H1 (cell line): Measurements from ENCODE around the gene DPP3. TPM values are rescaled to one million over a fixed set of nuclear protein-coding genes. Genes with fewer than 3 reads are reported as not detected.

Source experiments
- CREB1 ChIP-seq: IDR thresholded peaks from 2 replicates; pipeline ENCODE4 v1.6.1; 2012; ENCODE audit warnings: inconsistent platforms
- EGR1 ChIP-seq: IDR thresholded peaks from 2 replicates; pipeline ENCODE4 v1.6.1; 2011; ENCODE audit warnings: low read depth, low read length, borderline replicate concordance
- FOSL1 ChIP-seq: IDR thresholded peaks from 2 replicates; pipeline ENCODE4 v1.6.1; 2011; ENCODE audit warnings: mild to moderate bottlenecking, low read depth, low read length, moderate library complexity; ENCODE audit not compliant: insufficient read depth
- POLR2AphosphoS5 ChIP-seq: IDR thresholded peaks from 2 replicates; pipeline ENCODE4 v1.6.1; 2011; ENCODE audit warnings: low read depth, low read length
- RAD21 ChIP-seq, 2 experiments: IDR thresholded peaks in 1 of 2; conservative IDR thresholded peaks in 1 of 2; 2 replicates each; pipeline ENCODE4 v1.6.1; 2011; ENCODE audit warnings: low read depth in 2 of 2, low read length in 2 of 2, improper control_type of control experiment in 1 of 2, inconsistent platforms in 1 of 2, mild to moderate bottlenecking in 1 of 2, moderate library complexity in 1 of 2
- RXRA ChIP-seq: IDR thresholded peaks from 2 replicates; pipeline ENCODE4 v1.6.1; 2011; ENCODE audit warnings: low read depth, mild to moderate bottlenecking, low read length, moderate library complexity; ENCODE audit not compliant: insufficient read depth
- SIRT6 ChIP-seq: IDR thresholded peaks from one replicate; pipeline ENCODE4 v1.7.1; 2012; ENCODE audit warnings: low read length, inconsistent platforms
- SRF ChIP-seq: IDR thresholded peaks from 2 replicates; pipeline ENCODE4 v1.6.1; 2011; ENCODE audit warnings: mild to moderate bottlenecking, low read depth, low read length, moderate library complexity
- TEAD4 ChIP-seq: IDR thresholded peaks from 2 replicates; pipeline ENCODE4 v1.6.1; 2012; ENCODE audit warnings: low read depth, low read length, inconsistent platforms, mixed read lengths
- ZNF274 ChIP-seq: IDR thresholded peaks from 2 replicates; pipeline ENCODE4 v1.7.0; 2012; ENCODE audit warnings: low read length, borderline replicate concordance; ENCODE audit errors: extremely low read depth
- polyA plus RNA-seq, 7 experiments: library from polyadenylated mRNA; depleted of rRNA in 3 of 7; stranded (reverse) in 5 of 7; unstranded in 2 of 7; fragments of >200 nt in 5 of 7; fragments of 200-250 nt in 2 of 7; gene quantifications; 1 replicate in 5 of 7; 2 replicates in 1 of 7; 4 replicates in 1 of 7; pipeline versions ENCODE4 v1.2.1 to v1.2.3, GENCODE V29; 2011 to 2013; ENCODE audit warnings: missing spikeins in 2 of 7, mixed read lengths in 2 of 7
- total RNA-seq: library from RNA; stranded (reverse); fragmentation: NEBNext Ultra II Directional; extraction: Animal tissue kit (Norgen Biotek cat#: 25700); gene quantifications from 2 replicates; pipeline ENCODE4 v1.2.1, GENCODE V29; 2021
- TF ChIP-seq, protein P1 (sequence below): fragments of 300-600 bp; sonication (generic); IDR thresholded peaks from 2 replicates; pipeline ENCODE4 v1.7.1; 2012; ENCODE audit warnings: low read length, moderate library complexity, mild to moderate bottlenecking, inconsistent platforms; ENCODE audit not compliant: insufficient replicate concordance

The DPP3 gene
- total and polyA plus RNA-seq, 2 of the 8 experiments (the other 6 are each of a cell fraction or from before 2014, with no cell fraction given) = 75.1 to 82.7 TPM

DNA sequence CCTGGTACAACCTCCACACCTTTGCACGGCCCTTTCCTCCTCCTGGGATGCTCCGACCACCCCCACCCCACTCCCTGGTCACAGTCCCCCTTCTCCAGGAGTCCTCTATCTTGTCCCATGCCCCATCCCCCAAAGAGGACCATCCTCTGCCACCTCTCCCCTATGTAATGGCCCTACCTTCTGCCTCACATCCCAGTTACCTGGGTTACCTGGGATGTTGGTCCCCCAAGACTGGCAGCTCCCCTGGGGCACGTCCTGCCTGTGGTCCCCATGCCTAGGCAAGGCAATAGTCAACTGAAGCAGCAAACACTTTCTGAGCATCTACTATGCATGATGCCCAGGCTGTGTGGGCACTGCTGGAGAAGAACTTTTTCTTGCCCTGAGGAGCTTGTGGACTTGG is 75.2 kb downstream of the DPP3 start (continued):
- TF ChIP-seq, protein P1, sequence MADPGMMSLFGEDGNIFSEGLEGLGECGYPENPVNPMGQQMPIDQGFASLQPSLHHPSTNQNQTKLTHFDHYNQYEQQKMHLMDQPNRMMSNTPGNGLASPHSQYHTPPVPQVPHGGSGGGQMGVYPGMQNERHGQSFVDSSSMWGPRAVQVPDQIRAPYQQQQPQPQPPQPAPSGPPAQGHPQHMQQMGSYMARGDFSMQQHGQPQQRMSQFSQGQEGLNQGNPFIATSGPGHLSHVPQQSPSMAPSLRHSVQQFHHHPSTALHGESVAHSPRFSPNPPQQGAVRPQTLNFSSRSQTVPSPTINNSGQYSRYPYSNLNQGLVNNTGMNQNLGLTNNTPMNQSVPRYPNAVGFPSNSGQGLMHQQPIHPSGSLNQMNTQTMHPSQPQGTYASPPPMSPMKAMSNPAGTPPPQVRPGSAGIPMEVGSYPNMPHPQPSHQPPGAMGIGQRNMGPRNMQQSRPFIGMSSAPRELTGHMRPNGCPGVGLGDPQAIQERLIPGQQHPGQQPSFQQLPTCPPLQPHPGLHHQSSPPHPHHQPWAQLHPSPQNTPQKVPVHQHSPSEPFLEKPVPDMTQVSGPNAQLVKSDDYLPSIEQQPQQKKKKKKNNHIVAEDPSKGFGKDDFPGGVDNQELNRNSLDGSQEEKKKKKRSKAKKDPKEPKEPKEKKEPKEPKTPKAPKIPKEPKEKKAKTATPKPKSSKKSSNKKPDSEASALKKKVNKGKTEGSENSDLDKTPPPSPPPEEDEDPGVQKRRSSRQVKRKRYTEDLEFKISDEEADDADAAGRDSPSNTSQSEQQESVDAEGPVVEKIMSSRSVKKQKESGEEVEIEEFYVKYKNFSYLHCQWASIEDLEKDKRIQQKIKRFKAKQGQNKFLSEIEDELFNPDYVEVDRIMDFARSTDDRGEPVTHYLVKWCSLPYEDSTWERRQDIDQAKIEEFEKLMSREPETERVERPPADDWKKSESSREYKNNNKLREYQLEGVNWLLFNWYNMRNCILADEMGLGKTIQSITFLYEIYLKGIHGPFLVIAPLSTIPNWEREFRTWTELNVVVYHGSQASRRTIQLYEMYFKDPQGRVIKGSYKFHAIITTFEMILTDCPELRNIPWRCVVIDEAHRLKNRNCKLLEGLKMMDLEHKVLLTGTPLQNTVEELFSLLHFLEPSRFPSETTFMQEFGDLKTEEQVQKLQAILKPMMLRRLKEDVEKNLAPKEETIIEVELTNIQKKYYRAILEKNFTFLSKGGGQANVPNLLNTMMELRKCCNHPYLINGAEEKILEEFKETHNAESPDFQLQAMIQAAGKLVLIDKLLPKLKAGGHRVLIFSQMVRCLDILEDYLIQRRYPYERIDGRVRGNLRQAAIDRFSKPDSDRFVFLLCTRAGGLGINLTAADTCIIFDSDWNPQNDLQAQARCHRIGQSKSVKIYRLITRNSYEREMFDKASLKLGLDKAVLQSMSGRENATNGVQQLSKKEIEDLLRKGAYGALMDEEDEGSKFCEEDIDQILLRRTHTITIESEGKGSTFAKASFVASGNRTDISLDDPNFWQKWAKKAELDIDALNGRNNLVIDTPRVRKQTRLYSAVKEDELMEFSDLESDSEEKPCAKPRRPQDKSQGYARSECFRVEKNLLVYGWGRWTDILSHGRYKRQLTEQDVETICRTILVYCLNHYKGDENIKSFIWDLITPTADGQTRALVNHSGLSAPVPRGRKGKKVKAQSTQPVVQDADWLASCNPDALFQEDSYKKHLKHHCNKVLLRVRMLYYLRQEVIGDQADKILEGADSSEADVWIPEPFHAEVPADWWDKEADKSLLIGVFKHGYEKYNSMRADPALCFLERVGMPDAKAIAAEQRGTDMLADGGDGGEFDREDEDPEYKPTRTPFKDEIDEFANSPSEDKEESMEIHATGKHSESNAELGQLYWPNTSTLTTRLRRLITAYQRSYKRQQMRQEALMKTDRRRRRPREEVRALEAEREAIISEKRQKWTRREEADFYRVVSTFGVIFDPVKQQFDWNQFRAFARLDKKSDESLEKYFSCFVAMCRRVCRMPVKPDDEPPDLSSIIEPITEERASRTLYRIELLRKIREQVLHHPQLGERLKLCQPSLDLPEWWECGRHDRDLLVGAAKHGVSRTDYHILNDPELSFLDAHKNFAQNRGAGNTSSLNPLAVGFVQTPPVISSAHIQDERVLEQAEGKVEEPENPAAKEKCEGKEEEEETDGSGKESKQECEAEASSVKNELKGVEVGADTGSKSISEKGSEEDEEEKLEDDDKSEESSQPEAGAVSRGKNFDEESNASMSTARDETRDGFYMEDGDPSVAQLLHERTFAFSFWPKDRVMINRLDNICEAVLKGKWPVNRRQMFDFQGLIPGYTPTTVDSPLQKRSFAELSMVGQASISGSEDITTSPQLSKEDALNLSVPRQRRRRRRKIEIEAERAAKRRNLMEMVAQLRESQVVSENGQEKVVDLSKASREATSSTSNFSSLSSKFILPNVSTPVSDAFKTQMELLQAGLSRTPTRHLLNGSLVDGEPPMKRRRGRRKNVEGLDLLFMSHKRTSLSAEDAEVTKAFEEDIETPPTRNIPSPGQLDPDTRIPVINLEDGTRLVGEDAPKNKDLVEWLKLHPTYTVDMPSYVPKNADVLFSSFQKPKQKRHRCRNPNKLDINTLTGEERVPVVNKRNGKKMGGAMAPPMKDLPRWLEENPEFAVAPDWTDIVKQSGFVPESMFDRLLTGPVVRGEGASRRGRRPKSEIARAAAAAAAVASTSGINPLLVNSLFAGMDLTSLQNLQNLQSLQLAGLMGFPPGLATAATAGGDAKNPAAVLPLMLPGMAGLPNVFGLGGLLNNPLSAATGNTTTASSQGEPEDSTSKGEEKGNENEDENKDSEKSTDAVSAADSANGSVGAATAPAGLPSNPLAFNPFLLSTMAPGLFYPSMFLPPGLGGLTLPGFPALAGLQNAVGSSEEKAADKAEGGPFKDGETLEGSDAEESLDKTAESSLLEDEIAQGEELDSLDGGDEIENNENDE = no peak
- no peak for TF ChIP-seq CREB1
- no peak for TF ChIP-seq RAD21 (IDR thresholded peaks at IDR 0.05 in 1 of 2, conservative IDR thresholded peaks at IDR 0.05 in 1 of 2; ENCODE audit: low read depth in 2 of 2, low read length in 2 of 2)
- no peak for TF ChIP-seq TEAD4
- no peak for TF ChIP-seq ZNF274
- no peak for TF ChIP-seq SRF
- TF ChIP-seq EGR1 = no peak
- TF ChIP-seq FOSL1 = no peak
- TF ChIP-seq SIRT6 = no peak
- no peak for TF ChIP-seq RXRA
- no peak for TF ChIP-seq POLR2AphosphoS5
